Head of caudate nucleus (tissue), 42 donors: ENCODE data around the gene SNTG2.

Experiments used
- DNase-seq, 42 donors: peaks; one replicate each; pipeline versions ENCODE4 v3.0.0 to v3.0.0-alpha.2; 2020 to 2021; ENCODE audit warnings: mixed read lengths in 7 of 42
- intact Hi-C: fragments of 100-400 bp; cut with DNase I; formaldehyde crosslinking; loops from one replicate; pipeline ENCODE4 v1.15.0; 2022

The SNTG2 gene

GRCh38 chr2:946073-946948 is 4.3 kb upstream of the SNTG2 start:
- DNase-seq = no peak
- intact Hi-C loops = no loop called here

GRCh38 chr2:949384-950079 is 1.1 kb upstream of the SNTG2 start:
- no peak for DNase-seq
- intact Hi-C loops = no loop called here

- intact Hi-C loops = no loop called here
- DNase-seq = peak in 4 of 42 donors; percentile 16 to 49 (median 22)
These were observed 766 bp downstream of the SNTG2 start for GRCh38 chr2:951224-952006.

- intact Hi-C loops = no loop called here
- DNase-seq = no peak
These were observed 2.8 kb downstream of the SNTG2 start for GRCh38 chr2:953408-953807.

- no peak for DNase-seq
- intact Hi-C loops = no loop called here
These were observed 3.5 kb downstream of the SNTG2 start for GRCh38 chr2:953975-954686.

GRCh38 chr2:954687-955000 is 4.0 kb downstream of the SNTG2 start:
- intact Hi-C loops = no loop called here
- DNase-seq = no peak

GRCh38 chr2:955829-956731 is 5.4 kb downstream of the SNTG2 start:
- intact Hi-C loops = no loop called here
- DNase-seq = no peak

- no peak for DNase-seq
- intact Hi-C loops = no loop called here
These were observed 8.8 kb downstream of the SNTG2 start for GRCh38 chr2:959457-959856.

GRCh38 chr2:960061-960736 is 9.6 kb downstream of the SNTG2 start:
- no peak for DNase-seq
- intact Hi-C loops = no loop called here

- intact Hi-C loops = no loop called here
- DNase-seq = no peak
These were observed 11.1 kb downstream of the SNTG2 start for GRCh38 chr2:961786-962185.

- intact Hi-C loops = no loop called here
- no peak for DNase-seq
These were observed 13.2 kb downstream of the SNTG2 start for GRCh38 chr2:963876-964275.

GRCh38 chr2:964562-964961 is 13.9 kb downstream of the SNTG2 start:
- DNase-seq = no peak
- intact Hi-C loops = no loop called here

GRCh38 chr2:965640-966147 is 15.0 kb downstream of the SNTG2 start:
- intact Hi-C loops = no loop called here
- no peak for DNase-seq

- DNase-seq = no peak
- intact Hi-C loops = no loop called here
These were observed 22.5 kb downstream of the SNTG2 start for GRCh38 chr2:973129-973528.

- intact Hi-C loops = no loop called here
- DNase-seq = no peak
These were observed 23.4 kb downstream of the SNTG2 start for GRCh38 chr2:974054-974453.

- no peak for DNase-seq
- intact Hi-C loops = no loop called here
These were observed 23.9 kb downstream of the SNTG2 start for GRCh38 chr2:974502-974901.

GRCh38 chr2:975095-975494 is 24.4 kb downstream of the SNTG2 start:
- no peak for DNase-seq
- intact Hi-C loops = no loop called here
